ENCODE results near the gene GPRC5B.

DNA sequence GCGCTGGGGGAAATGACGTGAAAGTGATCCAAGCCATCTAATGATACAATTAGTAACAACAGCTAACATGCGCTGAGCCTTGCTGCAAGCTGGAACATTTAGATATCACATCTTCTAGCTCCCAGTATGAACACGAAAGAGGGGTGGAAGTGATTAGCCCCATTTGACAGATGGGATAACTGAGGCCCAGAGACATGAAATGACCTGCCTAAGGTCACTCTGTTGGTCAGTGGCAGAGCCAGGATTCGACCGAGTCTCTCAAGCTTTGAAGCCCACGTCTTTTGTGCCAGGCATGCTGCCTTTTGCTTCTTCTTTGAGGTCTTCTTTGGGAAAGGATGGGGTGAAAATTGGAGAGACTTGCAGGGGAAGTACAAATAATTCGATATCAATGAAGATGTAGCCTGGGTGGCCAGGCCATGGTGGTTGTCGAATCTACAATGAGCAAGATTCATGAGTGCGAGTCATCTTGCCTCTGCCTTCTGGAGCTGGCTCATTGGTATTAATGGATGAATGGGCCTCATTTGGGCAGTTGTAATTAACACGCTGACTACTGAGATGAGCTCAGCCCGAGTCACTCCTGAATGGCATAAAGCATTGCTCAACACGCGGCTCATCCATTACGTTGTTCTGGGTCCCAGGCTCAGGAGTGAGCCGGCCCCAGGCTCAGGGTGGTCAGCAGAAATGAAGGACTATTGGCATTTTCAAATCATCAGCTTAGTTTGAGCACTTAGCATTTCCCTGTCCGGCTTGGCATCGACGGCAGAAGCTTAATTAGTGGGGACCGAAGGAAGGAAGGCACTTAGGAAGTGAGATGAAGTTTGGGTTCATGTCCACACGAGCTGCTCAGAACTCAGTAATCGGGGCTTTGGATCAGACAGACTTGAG lies 28.0 kb upstream of the GPRC5B start:
- TF ChIP-seq POLR2A (IDR thresholded peaks at IDR 0.05) = no peak
- TF ChIP-seq, protein P1, sequence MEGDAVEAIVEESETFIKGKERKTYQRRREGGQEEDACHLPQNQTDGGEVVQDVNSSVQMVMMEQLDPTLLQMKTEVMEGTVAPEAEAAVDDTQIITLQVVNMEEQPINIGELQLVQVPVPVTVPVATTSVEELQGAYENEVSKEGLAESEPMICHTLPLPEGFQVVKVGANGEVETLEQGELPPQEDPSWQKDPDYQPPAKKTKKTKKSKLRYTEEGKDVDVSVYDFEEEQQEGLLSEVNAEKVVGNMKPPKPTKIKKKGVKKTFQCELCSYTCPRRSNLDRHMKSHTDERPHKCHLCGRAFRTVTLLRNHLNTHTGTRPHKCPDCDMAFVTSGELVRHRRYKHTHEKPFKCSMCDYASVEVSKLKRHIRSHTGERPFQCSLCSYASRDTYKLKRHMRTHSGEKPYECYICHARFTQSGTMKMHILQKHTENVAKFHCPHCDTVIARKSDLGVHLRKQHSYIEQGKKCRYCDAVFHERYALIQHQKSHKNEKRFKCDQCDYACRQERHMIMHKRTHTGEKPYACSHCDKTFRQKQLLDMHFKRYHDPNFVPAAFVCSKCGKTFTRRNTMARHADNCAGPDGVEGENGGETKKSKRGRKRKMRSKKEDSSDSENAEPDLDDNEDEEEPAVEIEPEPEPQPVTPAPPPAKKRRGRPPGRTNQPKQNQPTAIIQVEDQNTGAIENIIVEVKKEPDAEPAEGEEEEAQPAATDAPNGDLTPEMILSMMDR (IDR thresholded peaks at IDR 0.05) = no peak
